H1 (cell line): Measurements from ENCODE around the gene HACD3. TPM values are rescaled to one million over a fixed set of nuclear protein-coding genes. Genes with fewer than 3 reads are reported as not detected.

ENCODE experiments used
- CTCF ChIA-PET: fragments of 300-600 bp; sonication (Branson Sonifier 250); formaldehyde crosslinking; loops from one replicate; lab custom pipeline; 2021; ENCODE audit not compliant: partially characterized antibody; lab: Charles Lee
- POLR2A ChIA-PET: fragments of 300-600 bp; sonication (Branson Sonifier 250); formaldehyde crosslinking; loops from one replicate; lab custom pipeline; 2021; ENCODE audit warnings: inconsistent platforms; ENCODE audit not compliant: partially characterized antibody; lab: Charles Lee
- DNase-seq, 2 experiments: peaks; one replicate each; pipeline versions ENCODE4 v3.0.0 to v3.0.0-alpha.2; 2010 to 2022; ENCODE audit warnings: low spot score in 2 of 2, low read depth in 1 of 2, mixed read lengths in 1 of 2
- FAIRE-seq: peaks from 2 replicates; lab custom pipeline; 2011; peaks lifted over from hg19 to GRCh38; lab: Jason Lieb, UNC
- H2AFZ ChIP-seq: 2 replicates; pipeline ENCODE4 v1.8.1; 2012; ENCODE audit warnings: low read length, inconsistent platforms
- H2AK5ac ChIP-seq: 2 replicates; pipeline ENCODE4 v1.6.1; 2013; ENCODE audit warnings: low read depth, low read length
- H2BK120ac ChIP-seq: replicated peaks from 2 replicates; pipeline ENCODE3; 2013; ENCODE audit warnings: low read depth, low read length, inconsistent platforms
- H2BK12ac ChIP-seq: 2 replicates; pipeline ENCODE4 v1.6.1; 2013; ENCODE audit warnings: low read depth, low read length
- H2BK15ac ChIP-seq: 2 replicates; pipeline ENCODE4 v1.6.1; 2013; ENCODE audit warnings: low read length
- H2BK20ac ChIP-seq: 2 replicates; pipeline ENCODE4 v1.6.1; 2013; ENCODE audit warnings: low read length
- H2BK5ac ChIP-seq: 2 replicates; pipeline ENCODE4 v1.6.1; 2013; ENCODE audit warnings: low read depth, low read length
- H3K14ac ChIP-seq: 2 replicates; pipeline ENCODE4 v1.6.1; 2013; ENCODE audit warnings: inconsistent platforms; ENCODE audit not compliant: insufficient read length
- H3K18ac ChIP-seq: 2 replicates; pipeline ENCODE4 v1.6.1; 2013; ENCODE audit warnings: low read length; ENCODE audit errors: extremely low read depth
- H3K23ac ChIP-seq: 2 replicates; pipeline ENCODE4 v1.6.1; 2013; ENCODE audit warnings: inconsistent platforms; ENCODE audit not compliant: insufficient read length
- H3K23me2 ChIP-seq: 2 replicates; pipeline ENCODE4 v1.6.1; 2013; ENCODE audit warnings: low read depth, low read length
- H3K27ac ChIP-seq: 2 replicates; pipeline ENCODE4 v1.6.1; 2011; ENCODE audit warnings: low read depth, low read length, inconsistent platforms
- H3K27me3 ChIP-seq, 4 experiments: replicated peaks in 1 of 4; 1 replicate in 1 of 4; 2 replicates in 3 of 4; pipeline versions ENCODE4 v1.6.1 to v1.8.1; 2011 to 2013; ENCODE audit warnings: low read length in 3 of 4, mild to moderate bottlenecking in 3 of 4, inconsistent platforms in 2 of 4, mixed read lengths in 2 of 4, moderate library complexity in 1 of 4; ENCODE audit not compliant: control insufficient read depth in 3 of 4, insufficient read depth in 3 of 4; ENCODE audit errors: extremely low read depth in 1 of 4
- H3K36me3 ChIP-seq, 4 experiments: 2 replicates each; pipeline versions ENCODE4 v1.6.1 to v1.8.1; 2011 to 2013; ENCODE audit warnings: mild to moderate bottlenecking in 4 of 4, low read length in 3 of 4, moderate library complexity in 2 of 4, control low read depth in 1 of 4, inconsistent platforms in 1 of 4; ENCODE audit not compliant: insufficient read depth in 4 of 4, control insufficient read depth in 2 of 4
- H3K4ac ChIP-seq: replicated peaks from 2 replicates; pipeline ENCODE3; 2013; ENCODE audit warnings: low read length, low read depth, mixed read lengths, inconsistent platforms; ENCODE audit not compliant: insufficient read length
- H3K4me1 ChIP-seq, 4 experiments: replicated peaks in 1 of 4; 1 replicate in 1 of 4; 2 replicates in 3 of 4; pipeline versions ENCODE4 v1.6.1 to v1.8.1; 2011 to 2013; ENCODE audit warnings: low read length in 3 of 4, inconsistent platforms in 2 of 4, mixed read lengths in 1 of 4; ENCODE audit not compliant: insufficient read depth in 4 of 4, control insufficient read depth in 3 of 4
- H3K4me2 ChIP-seq, 2 experiments: 2 replicates each; pipeline versions ENCODE4 v1.6.1 to v1.8.1; 2011 to 2013; ENCODE audit warnings: low read depth in 2 of 2, low read length in 2 of 2, control low read depth in 1 of 2, inconsistent platforms in 1 of 2, mild to moderate bottlenecking in 1 of 2; ENCODE audit not compliant: insufficient read depth in 1 of 2
- H3K4me3 ChIP-seq, 4 experiments: fragments of 200-600, 300-600 bp in 1 of 4; sonication (generic), shearing (Covaris generic), sonication (Bioruptor Twin) in 1 of 4; 2 replicates each; pipeline versions ENCODE4 v1.5.1 to v1.8.1; 2011 to 2016; ENCODE audit warnings: low read length in 4 of 4, low read depth in 3 of 4, control low read depth in 2 of 4, inconsistent platforms in 2 of 4, mild to moderate bottlenecking in 2 of 4, mixed read lengths in 1 of 4, moderate library complexity in 1 of 4; ENCODE audit not compliant: insufficient read depth in 2 of 4; ENCODE audit errors: extremely low read depth in 1 of 4
- H3K56ac ChIP-seq: replicated peaks from 2 replicates; pipeline ENCODE3; 2013; ENCODE audit warnings: low read depth, mild to moderate bottlenecking, mixed read lengths, low read length, inconsistent platforms; ENCODE audit not compliant: insufficient read length
- H3K79me1 ChIP-seq: 2 replicates; pipeline ENCODE4 v1.6.1; 2013; ENCODE audit warnings: low read depth, low read length, control low read depth
- H3K79me2 ChIP-seq, 2 experiments: 2 replicates each; pipeline versions ENCODE4 v1.6.1 to v1.8.1; 2012 to 2013; ENCODE audit warnings: low read length in 2 of 2, mild to moderate bottlenecking in 2 of 2, inconsistent platforms in 1 of 2; ENCODE audit not compliant: insufficient read depth in 2 of 2, control insufficient read depth in 1 of 2
- H3K9ac ChIP-seq, 4 experiments: replicated peaks in 1 of 4; 1 replicate in 1 of 4; 2 replicates in 3 of 4; pipeline versions ENCODE4 v1.6.1 to v1.8.1; 2011 to 2013; ENCODE audit warnings: low read depth in 3 of 4, low read length in 3 of 4, control low read depth in 2 of 4, mild to moderate bottlenecking in 2 of 4, moderate library complexity in 2 of 4, inconsistent platforms in 1 of 4; ENCODE audit errors: extremely low read depth in 1 of 4
- H3K9me3 ChIP-seq, 2 experiments: 2 replicates each; pipeline versions ENCODE4 v1.6.1 to v1.8.1; 2012 to 2013; ENCODE audit warnings: mild to moderate bottlenecking in 2 of 2, moderate library complexity in 2 of 2, control low read depth in 1 of 2, inconsistent platforms in 1 of 2, low read depth in 1 of 2, low read length in 1 of 2, mixed read lengths in 1 of 2; ENCODE audit not compliant: insufficient read depth in 2 of 2
- H4K20me1 ChIP-seq, 2 experiments: replicated peaks in 1 of 2; 2 replicates each; pipeline versions ENCODE3 to v1.8.1; 2011 to 2013; ENCODE audit warnings: inconsistent platforms in 2 of 2, low read length in 2 of 2, mild to moderate bottlenecking in 1 of 2; ENCODE audit not compliant: insufficient read depth in 2 of 2, control insufficient read depth in 1 of 2
- H4K5ac ChIP-seq: 2 replicates; pipeline ENCODE4 v1.6.1; 2013; ENCODE audit warnings: low read length, low read depth, mixed read lengths, inconsistent platforms; ENCODE audit not compliant: insufficient read length
- H4K8ac ChIP-seq: 2 replicates; pipeline ENCODE4 v1.8.0; 2013; ENCODE audit warnings: mild to moderate bottlenecking, moderate library complexity, low read length, inconsistent platforms; ENCODE audit not compliant: insufficient read depth; ENCODE audit errors: extremely low read depth
- H4K91ac ChIP-seq: replicated peaks from 2 replicates; pipeline ENCODE3; 2013; ENCODE audit warnings: low read length, mixed read lengths, inconsistent platforms; ENCODE audit not compliant: insufficient read length
- CHD2 ChIP-seq: IDR thresholded peaks from 2 replicates; pipeline ENCODE4 v1.6.1; 2012; ENCODE audit warnings: low read length, improper control_type of control experiment
- JUND ChIP-seq: IDR thresholded peaks from 2 replicates; pipeline ENCODE4 v1.6.1; 2011; ENCODE audit warnings: mild to moderate bottlenecking, improper control_type of control experiment, low read length
- RFX5 ChIP-seq: IDR thresholded peaks from 2 replicates; pipeline ENCODE4 v1.6.1; 2011; ENCODE audit warnings: low read depth, low read length, improper control_type of control experiment, borderline replicate concordance
- SP1 ChIP-seq: IDR thresholded peaks from 2 replicates; pipeline ENCODE4 v1.6.1; 2011; ENCODE audit warnings: low read depth, low read length
- WGBS, 2 experiments: shearing (Covaris generic) in 1 of 2; methylation state at CpG; one replicate each; pipeline versions ENCODE4 v1.1.6 to v1.1.7; 2013 to 2015; ENCODE audit warnings: low lambda C conversion rate in 2 of 2, mixed read lengths in 2 of 2, inconsistent platforms in 1 of 2, low coverage in 1 of 2, missing lambda C conversion rate in 1 of 2; ENCODE audit not compliant: insufficient replicate concordance in 2 of 2, insufficient coverage in 1 of 2, insufficient read length in 1 of 2; ENCODE audit errors: extremely low coverage in 1 of 2, missing lambda C conversion rate in 1 of 2; 5-methylcytosine and 5-hydroxymethylcytosine counted together
- polyA plus RNA-seq, 7 experiments: library from polyadenylated mRNA; depleted of rRNA in 3 of 7; stranded (reverse) in 5 of 7; unstranded in 2 of 7; fragments of >200 nt in 5 of 7; fragments of 200-250 nt in 2 of 7; gene quantifications; 1 replicate in 5 of 7; 2 replicates in 1 of 7; 4 replicates in 1 of 7; pipeline versions ENCODE4 v1.2.1 to v1.2.3, GENCODE V29; 2011 to 2013; ENCODE audit warnings: missing spikeins in 2 of 7, mixed read lengths in 2 of 7
- total RNA-seq: library from RNA; stranded (reverse); fragmentation: NEBNext Ultra II Directional; extraction: Animal tissue kit (Norgen Biotek cat#: 25700); gene quantifications from 2 replicates; pipeline ENCODE4 v1.2.1, GENCODE V29; 2021
- TF ChIP-seq, protein P1 (sequence below): IDR thresholded peaks from 2 replicates; pipeline ENCODE4 v1.6.1; 2012; ENCODE audit warnings: low read length, inconsistent platforms

HACD3 gene
- total and polyA plus RNA-seq, 2 of the 8 experiments (the other 6 are each of a cell fraction or from before 2014, with no cell fraction given): 78.8 to 120 TPM

DNA sequence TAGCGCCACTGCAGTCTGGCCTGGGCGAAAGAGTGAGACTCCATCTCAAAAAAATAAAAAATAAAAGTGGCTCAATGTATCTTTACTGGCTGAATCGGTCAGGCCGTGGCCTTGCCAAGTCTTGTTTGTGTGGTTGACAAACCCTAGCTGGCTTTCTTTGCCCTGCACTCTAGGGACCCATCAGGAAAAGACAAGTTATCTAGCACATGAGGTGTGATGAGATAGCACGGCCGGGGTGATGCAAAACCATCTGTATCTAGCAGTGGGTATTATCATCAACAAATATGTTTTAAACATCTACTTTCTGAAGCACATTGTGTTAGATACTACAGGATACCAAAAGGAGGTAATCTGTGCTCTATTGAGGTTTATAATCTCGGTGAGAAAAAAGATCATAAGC is 8.9 kb upstream of the HACD3 start:
- H4K91ac ChIP-seq: no peak overlapping the region
- H3K36me3 ChIP-seq: no peaks in the 10 kb centered on the region
- H3K9ac ChIP-seq: no peak overlapping the region
- H3K23me2 ChIP-seq: 0 out of 2 replicates have a peak, but pooled peaks cover 2% of the 10 kb centered on the region
- no peak for DNase-seq
- no peak overlapping the region for H4K8ac ChIP-seq
- peaks cover 0 to 1% of the 10 kb centered on the region in 2 experiments for H4K20me1 ChIP-seq
- no peak for FAIRE-seq
- peaks cover 7% of the 10 kb centered on the region in 2 experiments for H3K79me2 ChIP-seq
- no peak overlapping the region for H3K4me3 ChIP-seq
- H4K5ac ChIP-seq: no peak overlapping the region
- no peak overlapping the region for H3K27ac ChIP-seq
- no peak overlapping the region for H3K23ac ChIP-seq
- H3K27me3 ChIP-seq: no peaks in the 10 kb centered on the region
- TF ChIP-seq JUND: no peak
- TF ChIP-seq CHD2: no peak
- no peak for TF ChIP-seq SP1
- no peak for TF ChIP-seq RFX5
- TF ChIP-seq, protein P1, sequence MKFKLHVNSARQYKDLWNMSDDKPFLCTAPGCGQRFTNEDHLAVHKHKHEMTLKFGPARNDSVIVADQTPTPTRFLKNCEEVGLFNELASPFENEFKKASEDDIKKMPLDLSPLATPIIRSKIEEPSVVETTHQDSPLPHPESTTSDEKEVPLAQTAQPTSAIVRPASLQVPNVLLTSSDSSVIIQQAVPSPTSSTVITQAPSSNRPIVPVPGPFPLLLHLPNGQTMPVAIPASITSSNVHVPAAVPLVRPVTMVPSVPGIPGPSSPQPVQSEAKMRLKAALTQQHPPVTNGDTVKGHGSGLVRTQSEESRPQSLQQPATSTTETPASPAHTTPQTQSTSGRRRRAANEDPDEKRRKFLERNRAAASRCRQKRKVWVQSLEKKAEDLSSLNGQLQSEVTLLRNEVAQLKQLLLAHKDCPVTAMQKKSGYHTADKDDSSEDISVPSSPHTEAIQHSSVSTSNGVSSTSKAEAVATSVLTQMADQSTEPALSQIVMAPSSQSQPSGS: no peak
- H2BK12ac ChIP-seq: no peak overlapping the region
- H2BK5ac ChIP-seq: no peak overlapping the region
- H2AK5ac ChIP-seq: no peak overlapping the region
- H2BK15ac ChIP-seq: no peak overlapping the region
- ChIA-PET CTCF (interaction anchor here (2.2 kb wide), 1 partner anchor 121 kb away, joined by 12 read pairs; no protein-coding TSS in a partner anchor), POLR2A (interaction anchor here (1.2 kb wide), 1 partner anchor 9 kb away, joined by 5 read pairs; the partner anchor contains the start of gene HACD3)
- H3K4me1 ChIP-seq: peaks cover 1 to 3% (median 2%) of the 10 kb centered on the region in 4 experiments; a peak in 5 of 7 replicates
- 91% methylated on average over 5 of the region's 7 CpGs; no CpG with 5 or more reads in 1 of the 2 experiments for WGBS, 2 experiments
- no peak overlapping the region for H3K56ac ChIP-seq
- H3K14ac ChIP-seq: no peak overlapping the region
- H2AFZ ChIP-seq: no peak overlapping the region
- no peak overlapping the region for H3K18ac ChIP-seq
- no peak overlapping the region for H3K4me2 ChIP-seq
- H2BK120ac ChIP-seq: no peak overlapping the region
- H3K9me3 ChIP-seq: no peaks in the 10 kb centered on the region
- H2BK20ac ChIP-seq: no peak overlapping the region
- H3K79me1 ChIP-seq: peaks cover 1% of the 10 kb centered on the region
- H3K4ac ChIP-seq: no peak overlapping the region
